ENCODE data around the gene TP53.
A peak's percentile ranks its signal among the peaks of the same experiment; 100 is the strongest.

The TP53 gene

DNA sequence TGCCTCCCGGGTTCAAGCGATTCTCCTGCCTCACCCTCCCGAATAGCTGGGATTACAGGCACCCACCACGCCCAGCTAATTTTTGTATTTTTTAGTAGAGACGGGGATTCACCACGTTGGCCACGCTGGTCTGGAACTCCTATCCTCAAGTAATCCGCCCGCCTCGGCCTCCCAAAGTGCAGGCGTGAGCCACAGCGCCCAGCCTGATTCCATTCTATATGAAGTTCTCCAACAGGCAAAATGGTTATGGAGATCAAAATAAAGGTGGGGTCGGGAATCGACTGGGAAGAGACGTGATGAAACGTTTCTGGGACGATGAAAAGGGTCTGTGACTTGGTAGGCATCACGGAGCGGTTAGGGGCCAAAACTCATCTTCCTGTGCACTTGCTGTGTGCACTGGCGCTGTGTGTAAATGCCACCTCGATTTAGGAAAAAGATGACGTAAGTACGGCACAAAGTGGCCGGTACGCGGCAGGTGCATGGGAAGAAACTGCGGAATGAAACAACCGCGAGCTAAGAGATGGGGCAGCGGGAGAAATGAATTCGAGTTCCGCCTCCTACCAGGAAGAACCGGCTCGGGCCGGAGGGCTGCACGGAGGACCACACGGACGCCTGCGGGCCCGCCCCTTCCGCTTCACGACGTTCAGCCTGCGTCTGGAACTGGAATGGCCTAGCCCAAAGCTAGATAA is 1.6 kb downstream of the TP53 start:
- no peaks in the 10 kb centered on the region for H3K27me3 ChIP-seq (ENCODE audit: control insufficient read depth, insufficient read depth, low read length)
- H3K4me1 ChIP-seq (ENCODE audit: control insufficient read depth, insufficient read depth, low read length) = peaks cover 10% of the 10 kb centered on the region
- H3K9ac ChIP-seq (ENCODE audit: low read depth, low read length) = peak overlapping the region; percentile 95
- no peaks in the 10 kb centered on the region for H3K36me3 ChIP-seq (ENCODE audit: control insufficient read depth, insufficient read depth, low read length)
- H3K4me3 ChIP-seq (ENCODE audit: low read depth, low read length) = peak overlapping the region; percentile 99
- H3K9me3 ChIP-seq (ENCODE audit: control insufficient read depth, insufficient read depth, low read length) = no peaks in the 10 kb centered on the region

DNA sequence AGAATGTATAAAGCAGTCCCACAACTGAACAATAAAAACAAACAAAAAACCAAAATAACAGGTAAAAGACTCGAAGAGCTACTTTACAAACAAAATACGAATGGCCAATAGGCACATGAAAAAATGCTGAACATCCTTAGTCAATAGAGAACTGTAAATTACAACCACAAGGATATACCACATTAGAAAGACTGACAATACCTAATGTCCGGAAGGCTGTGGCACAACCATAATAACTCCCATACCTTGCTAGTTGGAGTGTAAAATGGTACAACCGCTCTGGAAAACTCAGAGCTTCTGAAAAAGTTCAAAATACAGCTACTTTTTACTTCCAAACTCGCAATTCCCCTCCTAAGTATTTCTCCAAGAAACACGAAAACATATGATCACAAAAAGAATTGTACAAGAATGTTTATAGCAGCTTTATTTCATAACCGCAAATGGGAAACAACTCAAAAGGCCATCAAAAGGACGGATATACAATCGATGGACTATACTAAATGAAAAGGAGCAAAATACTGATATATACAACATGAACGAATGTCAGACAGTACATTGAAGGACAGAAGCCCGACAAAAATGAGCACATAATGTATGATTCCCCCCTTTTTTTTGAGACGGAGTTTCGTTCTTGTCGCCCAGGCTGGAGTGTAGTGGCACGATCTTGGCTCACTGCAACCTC is 2.3 kb downstream of the TP53 start:
- no peaks in the 10 kb centered on the region for H3K9me3 ChIP-seq (ENCODE audit: control insufficient read depth, insufficient read depth, low read length)
- peaks cover 10% of the 10 kb centered on the region for H3K4me1 ChIP-seq (ENCODE audit: control insufficient read depth, insufficient read depth, low read length)
- no peaks in the 10 kb centered on the region for H3K27me3 ChIP-seq (ENCODE audit: control insufficient read depth, insufficient read depth, low read length)
- H3K4me3 ChIP-seq (ENCODE audit: low read depth, low read length) = peak overlapping the region; percentile 99
- no peaks in the 10 kb centered on the region for H3K36me3 ChIP-seq (ENCODE audit: control insufficient read depth, insufficient read depth, low read length)
- peak overlapping the region; percentile 95 for H3K9ac ChIP-seq (ENCODE audit: low read depth, low read length)

DNA sequence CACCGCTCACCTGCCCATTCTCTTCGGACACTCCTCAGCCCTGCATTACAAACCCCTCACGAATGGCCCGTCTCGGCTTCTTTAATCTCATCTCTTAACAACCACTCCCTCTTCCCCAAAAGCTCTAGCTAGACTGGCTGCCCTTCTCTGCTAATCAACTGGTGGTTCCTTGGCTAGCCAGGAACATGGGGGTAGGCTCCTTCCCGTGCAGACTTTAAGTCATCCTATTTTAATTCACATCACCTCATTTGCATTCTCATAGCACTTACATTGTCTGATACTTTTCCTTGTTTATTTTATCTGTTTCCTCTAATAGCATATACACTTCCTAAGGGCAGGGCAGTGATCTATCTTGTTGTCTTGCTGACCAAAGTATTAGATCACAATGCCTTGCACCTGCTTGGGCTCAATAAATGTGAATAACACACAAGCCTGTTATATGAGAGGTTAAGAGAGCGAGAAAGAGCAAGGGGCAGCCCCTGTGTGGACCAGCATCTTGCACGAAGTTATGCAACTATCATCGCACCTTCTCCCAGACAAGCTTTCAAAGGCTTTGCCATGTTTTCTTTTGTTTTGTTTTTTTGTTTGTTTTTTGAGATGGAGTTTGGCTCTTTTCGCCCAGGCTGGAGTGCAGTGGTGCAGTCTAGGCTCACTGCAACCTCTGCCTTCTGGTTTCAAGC is 9.8 kb downstream of the TP53 start:
- Histone ChIP-seq H3K9ac (ENCODE audit: low read depth, low read length) (peak overlapping the region; percentile 30), H3K27me3 (ENCODE audit: control insufficient read depth, insufficient read depth, low read length) (no peaks in the 10 kb centered on the region), H3K9me3 (ENCODE audit: control insufficient read depth, insufficient read depth, low read length) (no peaks in the 10 kb centered on the region), H3K36me3 (ENCODE audit: control insufficient read depth, insufficient read depth, low read length) (peaks cover 22% of the 10 kb centered on the region), H3K4me3 (ENCODE audit: low read depth, low read length) (peak overlapping the region; percentile 33), H3K4me1 (ENCODE audit: control insufficient read depth, insufficient read depth, low read length) (peaks cover 8% of the 10 kb centered on the region)

DNA sequence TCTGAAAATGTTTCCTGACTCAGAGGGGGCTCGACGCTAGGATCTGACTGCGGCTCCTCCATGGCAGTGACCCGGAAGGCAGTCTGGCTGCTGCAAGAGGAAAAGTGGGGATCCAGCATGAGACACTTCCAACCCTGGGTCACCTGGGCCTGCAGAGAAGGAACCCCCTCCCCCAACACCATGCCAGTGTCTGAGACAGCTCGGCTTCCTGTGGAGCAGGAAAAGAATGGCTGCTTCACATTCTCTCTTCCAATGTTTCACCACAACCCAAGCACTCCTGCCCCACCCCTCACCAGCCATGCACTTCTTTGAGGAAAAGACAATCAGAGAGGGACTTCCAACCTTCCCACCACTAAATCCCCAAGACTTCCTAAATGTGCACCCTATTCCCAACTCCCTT is 10.8 kb downstream of the TP53 start:
- H3K27me3 ChIP-seq (ENCODE audit: control insufficient read depth, insufficient read depth, low read length) = no peaks in the 10 kb centered on the region
- no peak overlapping the region for H3K9ac ChIP-seq (ENCODE audit: low read depth, low read length)
- H3K36me3 ChIP-seq (ENCODE audit: control insufficient read depth, insufficient read depth, low read length) = peaks cover 27% of the 10 kb centered on the region
- no peaks in the 10 kb centered on the region for H3K9me3 ChIP-seq (ENCODE audit: control insufficient read depth, insufficient read depth, low read length)
- peaks cover 8% of the 10 kb centered on the region for H3K4me1 ChIP-seq (ENCODE audit: control insufficient read depth, insufficient read depth, low read length)
- H3K4me3 ChIP-seq (ENCODE audit: low read depth, low read length) = peak overlapping the region; percentile 33

DNA sequence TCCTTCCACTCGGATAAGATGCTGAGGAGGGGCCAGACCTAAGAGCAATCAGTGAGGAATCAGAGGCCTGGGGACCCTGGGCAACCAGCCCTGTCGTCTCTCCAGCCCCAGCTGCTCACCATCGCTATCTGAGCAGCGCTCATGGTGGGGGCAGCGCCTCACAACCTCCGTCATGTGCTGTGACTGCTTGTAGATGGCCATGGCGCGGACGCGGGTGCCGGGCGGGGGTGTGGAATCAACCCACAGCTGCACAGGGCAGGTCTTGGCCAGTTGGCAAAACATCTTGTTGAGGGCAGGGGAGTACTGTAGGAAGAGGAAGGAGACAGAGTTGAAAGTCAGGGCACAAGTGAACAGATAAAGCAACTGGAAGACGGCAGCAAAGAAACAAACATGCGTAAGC is 12.4 kb downstream of the TP53 start:
- Histone ChIP-seq H3K9me3 (ENCODE audit: control insufficient read depth, insufficient read depth, low read length) (no peaks in the 10 kb centered on the region), H3K4me1 (ENCODE audit: control insufficient read depth, insufficient read depth, low read length) (peaks cover 8% of the 10 kb centered on the region), H3K36me3 (ENCODE audit: control insufficient read depth, insufficient read depth, low read length) (peaks cover 38% of the 10 kb centered on the region), H3K9ac (ENCODE audit: low read depth, low read length) (no peak overlapping the region), H3K4me3 (ENCODE audit: low read depth, low read length) (no peak overlapping the region), H3K27me3 (ENCODE audit: control insufficient read depth, insufficient read depth, low read length) (no peaks in the 10 kb centered on the region)

DNA sequence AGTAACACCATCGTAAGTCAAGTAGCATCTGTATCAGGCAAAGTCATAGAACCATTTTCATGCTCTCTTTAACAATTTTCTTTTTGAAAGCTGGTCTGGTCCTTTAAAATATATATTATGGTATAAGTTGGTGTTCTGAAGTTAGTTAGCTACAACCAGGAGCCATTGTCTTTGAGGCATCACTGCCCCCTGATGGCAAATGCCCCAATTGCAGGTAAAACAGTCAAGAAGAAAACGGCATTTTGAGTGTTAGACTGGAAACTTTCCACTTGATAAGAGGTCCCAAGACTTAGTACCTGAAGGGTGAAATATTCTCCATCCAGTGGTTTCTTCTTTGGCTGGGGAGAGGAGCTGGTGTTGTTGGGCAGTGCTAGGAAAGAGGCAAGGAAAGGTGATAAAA is 14.1 kb downstream of the TP53 start:
- peaks cover 50% of the 10 kb centered on the region for H3K36me3 ChIP-seq (ENCODE audit: control insufficient read depth, insufficient read depth, low read length)
- no peak overlapping the region for H3K4me3 ChIP-seq (ENCODE audit: low read depth, low read length)
- H3K27me3 ChIP-seq (ENCODE audit: control insufficient read depth, insufficient read depth, low read length) = no peaks in the 10 kb centered on the region
- peaks cover 8% of the 10 kb centered on the region for H3K4me1 ChIP-seq (ENCODE audit: control insufficient read depth, insufficient read depth, low read length)
- H3K9ac ChIP-seq (ENCODE audit: low read depth, low read length) = no peak overlapping the region
- no peaks in the 10 kb centered on the region for H3K9me3 ChIP-seq (ENCODE audit: control insufficient read depth, insufficient read depth, low read length)

DNA sequence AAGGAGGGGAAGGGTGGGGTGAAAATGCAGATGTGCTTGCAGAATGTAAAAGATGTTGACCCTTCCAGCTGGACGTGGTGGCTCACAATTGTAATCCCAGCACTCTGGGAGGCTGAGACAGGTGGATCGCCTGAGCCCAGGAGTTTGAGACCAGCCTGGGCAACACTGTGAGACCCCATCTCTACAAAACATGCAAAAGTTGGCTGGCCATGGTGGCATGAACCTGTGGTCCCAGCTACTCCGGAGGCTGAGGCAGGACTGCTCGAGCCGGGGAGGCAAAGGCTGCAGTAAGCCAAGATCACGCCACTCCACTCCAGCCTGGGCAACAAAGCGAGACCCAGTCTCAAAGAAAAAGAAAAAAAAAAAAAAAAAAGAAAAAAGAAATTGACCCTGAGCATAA is 18.8 kb downstream of the TP53 start:
- H3K4me1 ChIP-seq (ENCODE audit: control insufficient read depth, insufficient read depth, low read length) = peaks cover 2% of the 10 kb centered on the region
- no peaks in the 10 kb centered on the region for H3K9me3 ChIP-seq (ENCODE audit: control insufficient read depth, insufficient read depth, low read length)
- no peak overlapping the region for H3K4me3 ChIP-seq (ENCODE audit: low read depth, low read length)
- no peak overlapping the region for H3K9ac ChIP-seq (ENCODE audit: low read depth, low read length)
- peaks cover 35% of the 10 kb centered on the region for H3K36me3 ChIP-seq (ENCODE audit: control insufficient read depth, insufficient read depth, low read length)
- no peaks in the 10 kb centered on the region for H3K27me3 ChIP-seq (ENCODE audit: control insufficient read depth, insufficient read depth, low read length)

DNA sequence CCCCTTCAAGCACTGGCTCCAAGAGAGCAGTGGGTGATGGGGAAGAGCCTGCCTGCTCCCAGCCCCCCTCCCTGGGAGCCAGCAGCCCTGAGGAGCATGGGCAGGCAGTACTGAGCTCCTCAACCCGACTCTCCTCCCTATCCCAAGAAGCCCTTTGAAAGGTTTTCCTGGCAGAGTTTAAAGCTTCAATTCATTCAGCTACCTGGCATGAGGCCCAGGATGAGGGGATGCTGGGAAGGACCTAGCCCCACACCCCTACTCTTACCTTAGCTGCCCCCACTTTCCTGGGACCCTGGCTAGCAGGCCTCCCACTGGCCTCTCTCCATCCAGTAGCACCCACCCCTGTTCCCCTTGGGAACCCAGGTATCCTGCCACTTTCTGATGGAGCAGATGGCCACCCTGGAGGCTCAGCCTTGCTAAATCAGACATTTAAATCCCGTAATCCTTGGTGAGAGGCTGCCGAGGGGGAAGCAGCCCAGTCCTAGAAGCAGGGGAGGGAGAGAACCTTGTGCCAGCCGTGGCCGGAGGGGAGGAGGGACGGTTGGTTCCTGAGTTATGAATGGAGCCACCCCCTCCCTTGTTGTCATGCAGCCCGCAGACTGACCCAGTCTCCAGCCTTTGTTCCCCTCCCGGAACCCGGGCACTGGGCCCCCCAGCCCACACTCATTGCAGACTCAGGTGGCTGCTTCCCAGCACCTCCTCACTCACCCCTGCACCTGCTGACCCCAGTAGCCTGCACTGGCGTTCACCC is 19.5 kb downstream of the TP53 start:
- Histone ChIP-seq H3K9me3 (ENCODE audit: control insufficient read depth, insufficient read depth, low read length) (no peaks in the 10 kb centered on the region), H3K27me3 (ENCODE audit: control insufficient read depth, insufficient read depth, low read length) (no peaks in the 10 kb centered on the region), H3K4me1 (ENCODE audit: control insufficient read depth, insufficient read depth, low read length) (peaks cover 2% of the 10 kb centered on the region), H3K36me3 (ENCODE audit: control insufficient read depth, insufficient read depth, low read length) (peaks cover 33% of the 10 kb centered on the region), H3K9ac (ENCODE audit: low read depth, low read length) (no peak overlapping the region), H3K4me3 (ENCODE audit: low read depth, low read length) (no peak overlapping the region)

DNA sequence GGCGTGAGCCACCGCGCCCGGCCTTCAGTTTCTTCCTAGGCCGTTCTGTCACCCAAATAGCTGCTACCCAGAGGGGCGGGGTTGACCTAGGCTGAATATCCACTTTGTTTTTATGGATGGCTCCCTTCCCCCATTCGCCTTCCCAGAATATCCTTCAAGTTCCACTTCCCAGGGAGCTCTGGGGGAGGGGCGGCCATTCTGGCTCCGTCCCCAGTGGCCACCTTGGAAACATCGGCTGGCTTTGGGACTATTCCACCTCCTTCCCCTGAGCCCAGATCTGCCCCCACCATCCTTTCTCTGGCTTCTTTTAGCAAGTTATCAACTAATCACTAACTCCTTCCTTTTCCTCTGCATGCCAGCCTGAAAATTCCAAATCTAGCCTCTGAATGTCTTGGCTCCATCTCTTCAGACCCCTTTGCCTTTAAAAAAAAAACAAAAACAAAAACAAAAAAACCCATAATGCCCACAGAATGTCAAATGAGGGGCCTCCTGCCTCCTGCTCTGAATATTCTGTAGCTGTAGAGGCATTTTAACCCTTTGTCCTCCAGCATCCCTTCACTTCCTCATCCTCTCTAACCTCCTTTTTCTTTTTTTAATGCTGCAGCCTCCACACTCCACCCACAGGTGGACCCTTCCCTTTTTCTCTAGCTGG is 30.2 kb downstream of the TP53 start:
- Histone ChIP-seq H3K27me3 (ENCODE audit: control insufficient read depth, insufficient read depth, low read length) (peaks cover 13% of the 10 kb centered on the region), H3K4me1 (ENCODE audit: control insufficient read depth, insufficient read depth, low read length) (peaks cover 13% of the 10 kb centered on the region), H3K4me3 (ENCODE audit: low read depth, low read length) (peak overlapping the region; percentile 58), H3K9ac (ENCODE audit: low read depth, low read length) (peak overlapping the region; percentile 65), H3K36me3 (ENCODE audit: control insufficient read depth, insufficient read depth, low read length) (peaks cover 4% of the 10 kb centered on the region), H3K9me3 (ENCODE audit: control insufficient read depth, insufficient read depth, low read length) (no peaks in the 10 kb centered on the region)

DNA sequence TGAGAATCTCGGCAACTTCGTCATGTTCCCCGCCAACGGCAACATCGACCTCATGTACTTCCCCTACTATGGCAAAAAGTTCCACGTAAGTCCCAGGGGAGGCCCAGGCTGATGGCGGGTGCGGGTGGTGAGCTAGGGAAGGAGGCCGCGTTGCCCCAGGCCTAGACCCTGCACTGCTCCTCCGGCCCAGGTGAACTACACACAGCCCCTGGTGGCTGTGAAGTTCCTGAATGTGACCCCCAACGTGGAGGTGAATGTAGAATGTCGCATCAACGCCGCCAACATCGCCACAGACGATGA is 31.8 kb downstream of the TP53 start:
- H3K4me3 ChIP-seq (ENCODE audit: low read depth, low read length) = no peak overlapping the region
- peaks cover 4% of the 10 kb centered on the region for H3K36me3 ChIP-seq (ENCODE audit: control insufficient read depth, insufficient read depth, low read length)
- H3K9me3 ChIP-seq (ENCODE audit: control insufficient read depth, insufficient read depth, low read length) = no peaks in the 10 kb centered on the region

DNA sequence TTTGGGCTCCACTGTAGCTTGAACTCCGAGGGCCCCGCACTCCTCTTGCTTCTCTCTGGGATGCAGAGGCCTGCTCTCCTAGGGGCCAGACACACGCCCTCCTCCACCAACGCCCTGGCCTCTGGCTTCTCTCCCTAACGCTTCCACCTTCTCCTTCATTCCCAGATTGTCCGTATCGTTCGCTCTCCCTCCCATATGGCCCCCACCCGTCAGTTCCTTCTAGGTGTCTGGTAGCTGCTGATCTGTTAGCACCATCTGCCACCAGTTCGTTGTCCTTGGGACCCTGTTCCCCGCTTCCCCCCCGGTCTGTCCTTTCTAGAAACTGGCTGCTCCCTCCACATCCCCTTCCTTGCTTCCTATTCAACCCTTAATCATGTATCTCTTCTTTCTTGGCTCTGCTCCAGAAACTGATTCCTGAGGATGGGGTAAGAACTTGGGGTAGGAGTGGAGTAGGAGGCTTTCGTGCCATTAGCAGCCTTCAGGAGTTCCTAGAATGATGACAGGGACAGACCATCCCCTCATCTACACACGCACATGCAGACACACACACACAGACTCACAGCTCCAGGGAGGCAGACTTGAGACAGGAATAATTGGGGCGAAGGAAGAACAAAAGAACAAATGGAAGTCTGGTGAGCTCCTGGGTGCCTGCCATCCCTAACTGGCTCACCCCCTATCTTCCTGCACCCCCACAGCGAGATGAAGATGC is 32.3 kb downstream of the TP53 start:
- H3K4me1 ChIP-seq (ENCODE audit: control insufficient read depth, insufficient read depth, low read length) = peaks cover 13% of the 10 kb centered on the region
- H3K9ac ChIP-seq (ENCODE audit: low read depth, low read length) = no peak overlapping the region
- no peaks in the 10 kb centered on the region for H3K9me3 ChIP-seq (ENCODE audit: control insufficient read depth, insufficient read depth, low read length)
- peaks cover 4% of the 10 kb centered on the region for H3K36me3 ChIP-seq (ENCODE audit: control insufficient read depth, insufficient read depth, low read length)
- peaks cover 13% of the 10 kb centered on the region for H3K27me3 ChIP-seq (ENCODE audit: control insufficient read depth, insufficient read depth, low read length)
- H3K4me3 ChIP-seq (ENCODE audit: low read depth, low read length) = no peak overlapping the region

More for the DNA sequence above, 31.8 kb downstream of the TP53 start:
- Histone ChIP-seq H3K9ac (ENCODE audit: low read depth, low read length) (no peak overlapping the region), H3K27me3 (ENCODE audit: control insufficient read depth, insufficient read depth, low read length) (peaks cover 13% of the 10 kb centered on the region), H3K4me1 (ENCODE audit: control insufficient read depth, insufficient read depth, low read length) (peaks cover 13% of the 10 kb centered on the region)
